HepG2 (cell line): Measurements from ENCODE around the gene CYTH2. TPM values are rescaled to one million over a fixed set of nuclear protein-coding genes. Genes with fewer than 3 reads are reported as not detected.

Experiments
- ATAC-seq: fragments of 200-7000 bp; cut with Tn5 transposase; 3 replicates; pipeline ENCODE4 v1.9.1; 2020; ENCODE audit warnings: mild to moderate bottlenecking, moderate library complexity
- Bru-seq: library from RNA; stranded (reverse); fragments of 400-500 nt; gene quantifications from one replicate; lab custom pipeline; 2021; lab: Mats Ljungman, UMichigan
- BruChase-seq, 2 experiments: library from RNA; stranded (reverse); fragments of 400-500 nt; gene quantifications; one replicate each; lab custom pipeline; 2021; lab: Mats Ljungman, UMichigan
- BruUV-seq: library from RNA; stranded (reverse); fragments of 400-500 nt; replicated peaks from 2 replicates; lab custom pipeline; 2021; lab: Mats Ljungman, UMichigan
- CTCF ChIA-PET: fragments of 300-600 bp; formaldehyde crosslinking; extraction: SDS; loops from one replicate; lab custom pipeline; 2021; ENCODE audit warnings: low total read pairs, inconsistent platforms, low intra/inter-chr PET ratio; lab: Yijun Ruan, JAX
- POLR2A ChIA-PET: fragments of 350-600 bp; sonication (Branson Sonifier 250); formaldehyde crosslinking; loops from one replicate; lab custom pipeline; 2020; ENCODE audit warnings: antibody characterized with exemption, inconsistent platforms; lab: Yijun Ruan, JAX
- DNase-seq: peaks from one replicate; pipeline ENCODE4 v3.0.0-alpha.2; 2015; ENCODE audit warnings: low spot score
- FAIRE-seq: peaks from 3 replicates; lab custom pipeline; 2011; peaks lifted over from hg19 to GRCh38; lab: Jason Lieb, UNC
- H2AFZ ChIP-seq: one replicate; pipeline ENCODE4 v1.6.1; 2011; ENCODE audit warnings: low read length, inconsistent platforms
- H3K27ac ChIP-seq: fragments of 300-600 bp; 3 replicates; pipeline ENCODE4 v1.8.0; 2011; ENCODE audit warnings: mixed run types, mild to moderate bottlenecking, mixed read lengths, low read length, inconsistent platforms; ENCODE audit not compliant: insufficient read depth; ENCODE audit errors: extremely low read length
- H3K27me3 ChIP-seq, 2 experiments: fragments of 200-600 bp in 1 of 2; 2 replicates in 1 of 2; 3 replicates in 1 of 2; pipeline versions ENCODE4 v1.6.0 to v1.8.0; 2011; ENCODE audit warnings: low read length in 2 of 2, mild to moderate bottlenecking in 2 of 2, moderate library complexity in 2 of 2, inconsistent platforms in 1 of 2; ENCODE audit not compliant: insufficient read depth in 2 of 2, control insufficient read depth in 1 of 2
- H3K36me3 ChIP-seq, 2 experiments: fragments of 200-600 bp in 1 of 2; replicated peaks in 1 of 2; 2 replicates in 1 of 2; 3 replicates in 1 of 2; pipeline versions ENCODE4 v1.5.1 to v1.8.0; 2011; ENCODE audit warnings: low read length in 2 of 2, inconsistent platforms in 1 of 2; ENCODE audit not compliant: insufficient read depth in 2 of 2, control insufficient read depth in 1 of 2
- H3K4me1 ChIP-seq: 2 replicates; pipeline ENCODE4 v1.5.1; 2012; ENCODE audit warnings: low read length, inconsistent platforms; ENCODE audit not compliant: insufficient read depth
- H3K4me2 ChIP-seq: 2 replicates; pipeline ENCODE4 v1.6.0; 2011; ENCODE audit warnings: low read depth, low read length, inconsistent platforms
- H3K4me3 ChIP-seq, 3 experiments: fragments of 200-600 bp in 1 of 3; sonication (generic), shearing (Covaris generic) in 1 of 3; replicated peaks in 1 of 3; 2 replicates each; pipeline ENCODE4 v1.5.1; 2011 to 2016; ENCODE audit warnings: low read length in 3 of 3, inconsistent platforms in 2 of 3, low read depth in 2 of 3, mild to moderate bottlenecking in 2 of 3, control low read depth in 1 of 3, mixed read lengths in 1 of 3; ENCODE audit not compliant: insufficient read depth in 1 of 3
- H3K79me2 ChIP-seq: one replicate; pipeline ENCODE4 v1.6.1; 2011; ENCODE audit warnings: low read length, inconsistent platforms; ENCODE audit not compliant: insufficient read depth
- H3K9ac ChIP-seq: 2 replicates; pipeline ENCODE4 v1.6.0; 2011; ENCODE audit warnings: mild to moderate bottlenecking, low read depth, low read length, inconsistent platforms; ENCODE audit not compliant: insufficient read depth
- H3K9me3 ChIP-seq: 2 replicates; pipeline ENCODE4 v1.5.1; 2012; ENCODE audit warnings: mild to moderate bottlenecking, low read length
- H4K20me1 ChIP-seq: 2 replicates; pipeline ENCODE4 v1.6.0; 2011; ENCODE audit warnings: inconsistent platforms, mild to moderate bottlenecking, low read length, moderate library complexity; ENCODE audit not compliant: insufficient read depth
- HIVEP1 ChIP-seq: sonication (generic); formaldehyde crosslinking; IDR thresholded peaks from 2 replicates; pipeline ENCODE4 v1.4.0; 2020; ENCODE audit warnings: mild to moderate bottlenecking, missing genetic modification reagents
- KLF16 ChIP-seq, 2 experiments: sonication (generic) in 1 of 2; formaldehyde crosslinking in 1 of 2; IDR thresholded peaks; 2 replicates each; pipeline versions ENCODE4 v1.6.1 to v1.8.0; 2016 to 2023; ENCODE audit warnings: missing genetic modification reagents in 2 of 2, missing compliant biosample characterization in 1 of 2
- NR2C2 ChIP-seq: sonication (generic); formaldehyde crosslinking; IDR thresholded peaks from 2 replicates; pipeline ENCODE4 v1.4.0; 2020; ENCODE audit warnings: missing genetic modification reagents, mild to moderate bottlenecking, moderate library complexity, borderline replicate concordance
- ZMYM4 ChIP-seq: sonication (generic); formaldehyde crosslinking; IDR thresholded peaks from 2 replicates; pipeline ENCODE4 v1.8.1; 2023; ENCODE audit warnings: mild to moderate bottlenecking, missing genetic modification reagents
- ZNF101 ChIP-seq: sonication (generic); formaldehyde crosslinking; IDR thresholded peaks from 2 replicates; pipeline ENCODE4 v1.4.0; 2020; ENCODE audit warnings: mild to moderate bottlenecking, low read depth, missing genetic modification reagents, borderline replicate concordance
- ZUFSP ChIP-seq: sonication (generic); formaldehyde crosslinking; IDR thresholded peaks from 2 replicates; pipeline ENCODE4 v1.9.0; 2021; ENCODE audit warnings: missing genetic modification reagents, mild to moderate bottlenecking, borderline replicate concordance
- WGBS: methylation state at CpG from one replicate; pipeline ENCODE4 v1.1.6; 2017; ENCODE audit warnings: low lambda C conversion rate; 5-methylcytosine and 5-hydroxymethylcytosine counted together
- in situ Hi-C: cut with HindIII; loops from 2 replicates; pipeline ENCODE4 v1.10.0; 2017; ENCODE audit warnings: low pct_unique_long_range_greater_than_20kb; ENCODE audit not compliant: extremely low pct_ligation_motif_present
- intact Hi-C: fragments of 100-400 bp; cut with micrococcal nuclease; formaldehyde crosslinking; loops from one replicate; pipeline ENCODE4 v1.10.0; 2022; ENCODE audit not compliant: unreplicated experiment
- long read RNA-seq, 2 experiments: library from RNA in 1 of 2; library from polyadenylated mRNA in 1 of 2; stranded (forward) in 1 of 2; unstranded in 1 of 2; transcript quantifications; one replicate each; pipeline ENCODE4 v2.0.0, GENCODE V29; 2019 to 2022
- polyA minus RNA-seq, 3 experiments: library from RNA; depleted of rRNA, polyadenylated mRNA; stranded (reverse); fragments of >200 nt; gene quantifications; 2 replicates each; pipeline ENCODE4 v1.2.3, GENCODE V29; 2011; ENCODE audit warnings: low replicate concordance in 1 of 3
- polyA plus RNA-seq, 8 experiments: library from polyadenylated mRNA; depleted of rRNA in 3 of 8; stranded (reverse) in 7 of 8; unstranded in 1 of 8; fragments of >200 nt; fragmentation: Illumina TruSeq in 4 of 8; extraction: Trizol in 4 of 8; gene quantifications; 2 replicates each; pipeline versions ENCODE4 v1.2.1 to v1.2.3, GENCODE V29; 2011 to 2016; ENCODE audit warnings: low read depth in 4 of 8, missing spikeins in 1 of 8, mixed read lengths in 1 of 8; ENCODE audit not compliant: insufficient read depth in 1 of 8
- total RNA-seq, 5 experiments: library from RNA; depleted of rRNA; stranded (reverse); fragments of >200 nt; fragmentation: Illumina TruSeq; extraction: Trizol; gene quantifications; 2 replicates each; pipeline ENCODE4 v1.2.3, GENCODE V29; 2016; ENCODE audit warnings: low read depth in 1 of 5
- TF ChIP-seq, protein P1 (sequence below), 2 experiments: sonication (generic) in 1 of 2; formaldehyde crosslinking in 1 of 2; IDR thresholded peaks; 2 replicates each; pipeline versions ENCODE4 v1.4.0 to v1.6.1; 2016 to 2020; ENCODE audit warnings: borderline replicate concordance in 1 of 2, low read depth in 1 of 2, mild to moderate bottlenecking in 1 of 2, missing genetic modification reagents in 1 of 2

Gene CYTH2
- total RNA-seq (2016; rRNA removed; fragmentation: Illumina TruSeq; extraction: Trizol) = 9.6 and 16.5 TPM in 2 replicates
- 2.8 and 3.0 TPM in 2 replicates for total RNA-seq (2016; cell fraction: cytosol; rRNA removed; fragmentation: Illumina TruSeq; extraction: Trizol; ENCODE audit: low read depth)
- total RNA-seq (2016; cell fraction: insoluble cytoplasmic fraction; rRNA removed; fragmentation: Illumina TruSeq; extraction: Trizol) = 8.4 and 15.9 TPM in 2 replicates
- 4.9 and 7.0 TPM in 2 replicates for total RNA-seq (2016; cell fraction: membrane; rRNA removed; fragmentation: Illumina TruSeq; extraction: Trizol)
- 16.4 and 17.2 TPM in 2 replicates for total RNA-seq (2016; cell fraction: nucleus; rRNA removed; fragmentation: Illumina TruSeq; extraction: Trizol)
- 39.3 and 48.3 TPM in 2 replicates for polyA plus RNA-seq (2011; rRNA removed)
- polyA plus RNA-seq (2011; cell fraction: cytosol; rRNA removed) = 18.2 and 20.7 TPM in 2 replicates
- 185 and 188 TPM in 2 replicates for polyA plus RNA-seq (2011; cell fraction: nucleus; rRNA removed)
- 26.4 and 29.2 TPM in 2 replicates for polyA plus RNA-seq (2012)
- polyA plus RNA-seq (2016; cell fraction: cytosol; fragmentation: Illumina TruSeq; extraction: Trizol; ENCODE audit: low read depth) = 3.2 and 3.5 TPM in 2 replicates
- 14.6 and 14.8 TPM in 2 replicates for polyA plus RNA-seq (2016; cell fraction: insoluble cytoplasmic fraction; fragmentation: Illumina TruSeq; extraction: Trizol; ENCODE audit: low read depth)
- 6.2 and 6.8 TPM in 2 replicates for polyA plus RNA-seq (2016; cell fraction: membrane; fragmentation: Illumina TruSeq; extraction: Trizol; ENCODE audit: low read depth)
- polyA plus RNA-seq (2016; cell fraction: nucleus; fragmentation: Illumina TruSeq; extraction: Trizol; ENCODE audit: insufficient read depth, low read depth) = 61.4 and 71.7 TPM in 2 replicates
- 37.0 and 50.0 TPM in 2 replicates for polyA minus RNA-seq (2011; rRNA and poly(A)+ RNA removed; ENCODE audit: low replicate concordance)
- 7.5 and 8.4 TPM in 2 replicates for polyA minus RNA-seq (2011; cell fraction: cytosol; rRNA and poly(A)+ RNA removed)
- polyA minus RNA-seq (2011; cell fraction: nucleus; rRNA and poly(A)+ RNA removed) = 37.6 and 43.0 TPM in 2 replicates
- Bru-seq, nascent RNA = percentile 81 among the genes with signal in this experiment
- BruChase-seq, experiment 1, labeled RNA remaining after a 6-hour chase = percentile 93 among the genes with signal in this experiment
- BruChase-seq, experiment 2, labeled RNA remaining after a 2-hour chase = percentile 88 among the genes with signal in this experiment
- long read RNA-seq, experiment 1, full-length matches to known transcripts = 16 of 19 reads
- long read RNA-seq, experiment 1, partial matches to known transcripts = 2 of 19 reads
- long read RNA-seq, experiment 1, other reads (novel, unspliced or antisense) = 1 of 19 reads
- long read RNA-seq, experiment 2, full-length matches to known transcripts = 38 of 67 reads
- long read RNA-seq, experiment 2, partial matches to known transcripts = 20 of 67 reads
- long read RNA-seq, experiment 2, other reads (novel, unspliced or antisense) = 9 of 67 reads

- peak; percentile 81 for ATAC-seq
- POLR2A ChIA-PET = interaction anchor here (0.7 to 1.5 kb wide), 3 partner anchors 18 to 107 kb away, joined by 3 to 7 read pairs (median 3); no protein-coding TSS in a partner anchor
- peak within 1 kb of the TSS; percentile 91 for H3K27ac ChIP-seq
- peaks cover 17% of the 10 kb centered on the region for H3K4me1 ChIP-seq
- intact Hi-C loops (loop anchor here (1.0 kb wide), 1 partner anchor 24 kb away; the partner anchor contains the start of gene GRWD1), in situ Hi-C loops (no loop called here)
- peak within 1 kb of the TSS; percentile 76 to 97 (median 82) for H3K4me3 ChIP-seq
- FAIRE-seq = no peak
- peaks cover 14 to 36% of the 10 kb centered on the region in 2 experiments; a peak in 4 of 5 replicates for H3K36me3 ChIP-seq
- no peak within 1 kb of the TSS for H2AFZ ChIP-seq
- CTCF ChIA-PET = interaction anchor here (0.6 kb wide), 1 partner anchor 114 kb away, joined by 3 read pairs; no protein-coding TSS in a partner anchor
- WGBS = 0% methylated on average over 14 of the region's 66 CpGs
- no peaks in the 10 kb centered on the region; the same call in 1 of the 2 replicates for H4K20me1 ChIP-seq
- peak; percentile 53 for DNase-seq
- H3K4me2 ChIP-seq = peak within 1 kb of the TSS; percentile 83
- H3K9ac ChIP-seq = peak within 1 kb of the TSS; percentile 94
- no peaks in the 10 kb centered on the region; a peak in 1 of 5 replicates for H3K27me3 ChIP-seq
- H3K9me3 ChIP-seq = no peaks in the 10 kb centered on the region
- H3K79me2 ChIP-seq = peaks cover 5% of the 10 kb centered on the region
- no TSS peak for BruUV-seq
- no peak for TF ChIP-seq ZUFSP (CRISPR knock-in tag)
- no peak for TF ChIP-seq NR2C2 (CRISPR knock-in tag)
- peak; percentile 51 for TF ChIP-seq HIVEP1 (CRISPR knock-in tag)
- TF ChIP-seq KLF16 (CRISPR knock-in tag; IDR thresholded peaks at IDR 0.05) = peak in 1 of 2 experiments; percentile 40; a peak in 1 of 4 replicates
- TF ChIP-seq, protein P1, sequence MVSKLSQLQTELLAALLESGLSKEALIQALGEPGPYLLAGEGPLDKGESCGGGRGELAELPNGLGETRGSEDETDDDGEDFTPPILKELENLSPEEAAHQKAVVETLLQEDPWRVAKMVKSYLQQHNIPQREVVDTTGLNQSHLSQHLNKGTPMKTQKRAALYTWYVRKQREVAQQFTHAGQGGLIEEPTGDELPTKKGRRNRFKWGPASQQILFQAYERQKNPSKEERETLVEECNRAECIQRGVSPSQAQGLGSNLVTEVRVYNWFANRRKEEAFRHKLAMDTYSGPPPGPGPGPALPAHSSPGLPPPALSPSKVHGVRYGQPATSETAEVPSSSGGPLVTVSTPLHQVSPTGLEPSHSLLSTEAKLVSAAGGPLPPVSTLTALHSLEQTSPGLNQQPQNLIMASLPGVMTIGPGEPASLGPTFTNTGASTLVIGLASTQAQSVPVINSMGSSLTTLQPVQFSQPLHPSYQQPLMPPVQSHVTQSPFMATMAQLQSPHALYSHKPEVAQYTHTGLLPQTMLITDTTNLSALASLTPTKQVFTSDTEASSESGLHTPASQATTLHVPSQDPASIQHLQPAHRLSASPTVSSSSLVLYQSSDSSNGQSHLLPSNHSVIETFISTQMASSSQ (IDR thresholded peaks at IDR 0.05; ENCODE audit: low read depth) = no peak
- TF ChIP-seq, protein P1 (CRISPR knock-in tag; IDR thresholded peaks at IDR 0.05; ENCODE audit: borderline replicate concordance) = 0 out of 2 replicates have a peak, but pooled peaks have one; percentile 42
- TF ChIP-seq ZMYM4 (CRISPR knock-in tag) = 0 out of 2 replicates have a peak, but pooled peaks have one; percentile 23
- no peak for TF ChIP-seq ZNF101 (CRISPR knock-in tag)
Observed at GRCh38 chr19:48469289-48469881, at the start of gene CYTH2. CYTH2 (plus strand) TSS chr19:48469369; CDS start chr19:48469508, 139 bp downstream.
